Prostate gland (tissue), 2 donors: ENCODE results near the gene CSMD2. TPM values are rescaled to one million over a fixed set of nuclear protein-coding genes. Genes with fewer than 3 reads are reported as not detected.

ENCODE experiments used
- DNase-seq: peaks from one replicate; pipeline ENCODE4 v3.0.0-alpha.2; 2019; ENCODE audit warnings: low spot score
- H3K27ac ChIP-seq, 2 donors: fragments of 200-600 bp; sonication (generic); 2 replicates each; pipeline ENCODE4 v1.5.1; 2017 to 2019
- H3K27me3 ChIP-seq: fragments of 200-600 bp; sonication (generic); replicated peaks from 2 replicates; pipeline ENCODE4 v1.5.1; 2019; ENCODE audit not compliant: insufficient read depth
- H3K36me3 ChIP-seq, 2 donors: fragments of 200-600 bp; sonication (generic); 1 replicate in 1 of 2; 2 replicates in 1 of 2; pipeline versions ENCODE4 v1.5.1 to v1.8.1; 2017 to 2019
- H3K4me1 ChIP-seq: fragments of 200-600 bp; sonication (generic); replicated peaks from 2 replicates; pipeline ENCODE4 v1.5.1; 2019
- H3K4me3 ChIP-seq, 2 donors: fragments of 200-600 bp; sonication (generic); 2 replicates each; pipeline ENCODE4 v1.5.1; 2017 to 2019
- H3K9me3 ChIP-seq: fragments of 200-600 bp; sonication (generic); 2 replicates; pipeline ENCODE4 v1.5.1; 2017
- CTCF ChIP-seq, 4 experiments: fragments of 200-600 bp in 2 of 4; fragments of 450-650 bp in 2 of 4; sonication (generic) in 2 of 4; IDR thresholded peaks; 1 replicate in 3 of 4; 2 replicates in 1 of 4; pipeline ENCODE4 v1.5.1; 2016 to 2019; ENCODE audit warnings: antibody characterized with exemption in 4 of 4, mild to moderate bottlenecking in 2 of 4, moderate library complexity in 2 of 4
- POLR2A ChIP-seq: fragments of 450-650 bp; IDR thresholded peaks from one replicate; pipeline ENCODE4 v1.6.1; 2016; ENCODE audit warnings: antibody characterized with exemption, mild to moderate bottlenecking
- POLR2AphosphoS5 ChIP-seq: sonication (generic); formaldehyde crosslinking; IDR thresholded peaks from one replicate; pipeline ENCODE4 v1.6.1; 2017; ENCODE audit warnings: antibody characterized with exemption
- WGBS: methylation state at CpG from one replicate; pipeline ENCODE4 v1.1.5; 2018; 5-methylcytosine and 5-hydroxymethylcytosine counted together
- intact Hi-C: fragments of 100-400 bp; cut with DNase I; formaldehyde crosslinking; loops from one replicate; pipeline ENCODE4 v1.14.2; 2022
- total RNA-seq, 2 donors: library from RNA; depleted of rRNA; stranded (reverse); fragments of >200 nt; gene quantifications; one replicate each; pipeline ENCODE4 v1.1.0, GENCODE V29; 2016

The CSMD2 gene
- total RNA-seq, 2 donors from 2014 or later = 0.14 to 5.5 TPM

DNA sequence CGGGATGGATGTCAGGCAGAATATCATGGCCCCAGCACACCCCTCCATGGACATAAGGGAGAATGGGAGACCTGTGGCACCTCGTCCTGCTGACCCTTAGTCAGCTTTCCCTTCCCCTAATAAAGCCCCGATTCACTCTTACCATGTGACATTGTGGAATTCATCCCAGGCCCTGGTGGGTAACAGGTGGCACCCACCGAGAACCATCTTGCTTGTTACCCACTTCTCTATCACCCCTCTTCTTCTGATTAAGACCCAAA lies 32.9 kb downstream of the CSMD2 start:
- Histone ChIP-seq H3K27me3 (no peaks in the 10 kb centered on the region), H3K4me1 (no peaks in the 10 kb centered on the region), H3K27ac (no peak overlapping the region), H3K4me3 (no peak overlapping the region), H3K36me3 (no peaks in the 10 kb centered on the region), H3K9me3 (no peaks in the 10 kb centered on the region)
- TF ChIP-seq CTCF (IDR thresholded peaks at IDR 0.05) = no peak
- no peak for TF ChIP-seq POLR2A
- no peak for DNase-seq
- 87% methylated on average over 4 of the region's 4 CpGs for WGBS
- intact Hi-C loops = no loop called here

DNA sequence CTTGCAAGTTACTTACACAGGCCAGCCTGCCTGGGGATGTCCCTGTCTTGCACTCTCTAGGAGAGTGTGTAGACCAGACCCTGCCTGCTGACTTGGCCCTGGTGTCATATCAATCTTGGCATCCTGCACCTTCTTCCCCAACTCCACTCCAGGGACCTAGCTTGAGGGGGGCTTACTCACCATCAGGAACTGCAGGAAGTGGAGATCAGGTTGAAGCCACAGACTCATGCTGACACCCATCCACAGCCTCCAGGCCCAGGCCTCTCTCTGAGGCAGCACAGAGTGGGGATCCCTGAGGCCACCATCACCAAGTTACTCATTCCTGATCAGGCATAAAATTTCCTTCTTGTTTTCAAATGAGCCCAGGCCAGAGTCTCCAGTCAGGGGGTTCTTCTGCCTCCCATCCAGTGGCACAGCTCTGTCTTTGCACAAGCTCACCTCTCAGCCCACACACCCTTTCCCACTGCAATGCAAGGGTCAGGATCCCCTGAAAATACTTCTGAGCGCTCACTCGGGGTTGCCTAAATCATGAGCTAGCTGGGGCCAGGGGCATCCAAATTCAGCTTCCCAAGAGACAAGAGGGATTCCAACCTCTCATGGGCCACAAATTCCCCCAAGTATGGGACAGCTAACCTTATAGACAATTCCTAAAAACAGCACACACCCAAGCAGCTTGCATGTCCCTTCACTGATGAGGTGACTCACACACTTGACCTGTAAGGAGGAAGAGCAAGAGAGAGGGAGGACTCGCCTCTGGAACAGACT lies 33.5 kb downstream of the CSMD2 start:
- H3K27me3 ChIP-seq = no peaks in the 10 kb centered on the region
- H3K4me3 ChIP-seq = no peak overlapping the region
- TF ChIP-seq CTCF (IDR thresholded peaks at IDR 0.05) = no peak
- TF ChIP-seq POLR2AphosphoS5 = no peak
- TF ChIP-seq POLR2A = no peak
- DNase-seq = no peak
- H3K4me1 ChIP-seq = no peaks in the 10 kb centered on the region
- no peaks in the 10 kb centered on the region for H3K36me3 ChIP-seq
- intact Hi-C loops = no loop called here
- WGBS = 92% methylated on average over 3 of the region's 3 CpGs
- no peak overlapping the region for H3K27ac ChIP-seq
- H3K9me3 ChIP-seq = no peaks in the 10 kb centered on the region

GRCh38 chr1:34130306-34130705 lies 34.7 kb downstream of the CSMD2 start:
- Histone ChIP-seq H3K9me3 (no peaks in the 10 kb centered on the region), H3K27ac (no peak overlapping the region), H3K4me1 (no peaks in the 10 kb centered on the region), H3K36me3 (no peaks in the 10 kb centered on the region), H3K4me3 (no peak overlapping the region), H3K27me3 (no peaks in the 10 kb centered on the region)
- WGBS = 72% methylated on average over 5 of the region's 5 CpGs
- intact Hi-C loops = no loop called here
- no peak for TF ChIP-seq POLR2A
- no peak for TF ChIP-seq CTCF (IDR thresholded peaks at IDR 0.05)
- no peak for TF ChIP-seq POLR2AphosphoS5
- DNase-seq = no peak

DNA sequence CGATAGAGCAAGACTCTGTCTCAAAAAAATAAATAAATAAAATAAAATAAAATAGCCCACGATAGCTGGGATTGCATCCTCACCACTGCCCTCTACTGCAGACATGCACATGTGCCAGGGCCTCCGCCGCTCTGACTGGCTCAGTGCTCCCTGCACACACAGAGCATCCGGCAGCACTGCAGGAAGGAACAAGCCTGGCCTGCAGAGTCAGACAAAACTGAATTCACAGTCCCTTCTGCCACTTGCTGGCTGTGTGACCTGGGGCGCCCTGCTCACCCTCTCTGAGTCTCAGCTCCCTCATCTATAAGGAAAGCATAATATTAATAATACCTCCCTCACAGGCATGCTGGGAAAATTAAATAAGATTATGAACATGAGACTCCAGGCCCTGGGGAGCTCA lies 35.4 kb downstream of the CSMD2 start:
- WGBS = 61% methylated on average over 6 of the region's 6 CpGs
- DNase-seq = no peak
- H3K4me1 ChIP-seq = no peaks in the 10 kb centered on the region
- no peaks in the 10 kb centered on the region for H3K27me3 ChIP-seq
- no peaks in the 10 kb centered on the region for H3K36me3 ChIP-seq
- TF ChIP-seq CTCF (IDR thresholded peaks at IDR 0.05) (no peak), POLR2A (no peak), POLR2AphosphoS5 (no peak)
- H3K9me3 ChIP-seq = no peaks in the 10 kb centered on the region
- H3K27ac ChIP-seq = no peak overlapping the region
- no peak overlapping the region for H3K4me3 ChIP-seq
- intact Hi-C loops = no loop called here

- intact Hi-C loops = no loop called here
- no peak for DNase-seq
- WGBS = 89% methylated on average over 12 of the region's 13 CpGs
Measured at GRCh38 chr1:34128186-34128889, 36.7 kb downstream of the CSMD2 start.

More at GRCh38 chr1:34128186-34128889, 36.7 kb downstream of the CSMD2 start:
- H3K4me3 ChIP-seq = no peak overlapping the region
- no peak overlapping the region for H3K27ac ChIP-seq
- TF ChIP-seq POLR2A (no peak), POLR2AphosphoS5 (no peak), CTCF (IDR thresholded peaks at IDR 0.05) (no peak)
- no peaks in the 10 kb centered on the region for H3K36me3 ChIP-seq
- no peaks in the 10 kb centered on the region for H3K9me3 ChIP-seq
- H3K27me3 ChIP-seq = no peaks in the 10 kb centered on the region
- no peaks in the 10 kb centered on the region for H3K4me1 ChIP-seq
